WTC11 (cell line): Measurements from ENCODE around the gene TTC7B. TPM values are rescaled to one million over a fixed set of nuclear protein-coding genes. Genes with fewer than 3 reads are reported as not detected.

ENCODE experiments used
- ATAC-seq: fragments of 200-7000 bp; cut with Tn5 transposase; 2 replicates; pipeline ENCODE4 v1.10.0; 2021; ENCODE audit warnings: mild to moderate bottlenecking, moderate library complexity
- CTCF ChIA-PET: fragments of 300-600 bp; sonication (Branson Sonifier 250); formaldehyde crosslinking; loops from one replicate; lab custom pipeline; 2021; ENCODE audit warnings: antibody characterized with exemption; lab: Charles Lee
- POLR2A ChIA-PET: fragments of 350-600 bp; sonication (Branson Sonifier 250); formaldehyde crosslinking; loops from one replicate; lab custom pipeline; 2021; ENCODE audit warnings: antibody characterized with exemption; lab: Charles Lee
- DNase-seq: peaks from one replicate; pipeline ENCODE4 v3.0.0; 2021; ENCODE audit warnings: low spot score
- H3K27ac Mint-ChIP-seq: 2 replicates; pipeline ENCODE4 v1.8.0; 2021; ENCODE audit warnings: mixed read lengths
- H3K27me3 Mint-ChIP-seq: 2 replicates; pipeline ENCODE4 v1.8.0; 2021; ENCODE audit warnings: low read depth, mild to moderate bottlenecking, moderate library complexity, mixed read lengths
- H3K36me3 Mint-ChIP-seq: 2 replicates; pipeline ENCODE4 v1.8.0; 2021; ENCODE audit warnings: mixed read lengths
- H3K4me1 Mint-ChIP-seq: 2 replicates; pipeline ENCODE4 v1.8.0; 2022; ENCODE audit warnings: mixed read lengths
- H3K4me3 Mint-ChIP-seq: 2 replicates; pipeline ENCODE4 v1.8.0; 2021; ENCODE audit warnings: mild to moderate bottlenecking, moderate library complexity, mixed read lengths
- H3K9me3 Mint-ChIP-seq: 2 replicates; pipeline ENCODE4 v1.8.0; 2021; ENCODE audit warnings: mixed read lengths
- AR ChIP-seq: fragments of 250-450 bp; sonication (Bioruptor Pico); IDR thresholded peaks from 2 replicates; pipeline ENCODE4 v1.9.0; 2021; ENCODE audit warnings: mild to moderate bottlenecking
- CBFB ChIP-seq: sonication (generic); formaldehyde crosslinking; IDR thresholded peaks from 2 replicates; pipeline ENCODE4 v1.8.1; 2022; ENCODE audit warnings: mild to moderate bottlenecking, low read depth, missing genetic modification reagents
- EMX1 ChIP-seq: fragments of 250-450 bp; sonication (Bioruptor Pico); IDR thresholded peaks from 2 replicates; pipeline ENCODE4 v1.8.0; 2021; ENCODE audit warnings: mild to moderate bottlenecking
- ERG ChIP-seq: fragments of 250-450 bp; sonication (Bioruptor Pico); IDR thresholded peaks from 2 replicates; pipeline ENCODE4 v1.8.0; 2021; ENCODE audit warnings: mild to moderate bottlenecking
- ESRRA ChIP-seq: sonication (generic); formaldehyde crosslinking; IDR thresholded peaks from 2 replicates; pipeline ENCODE4 v1.8.1; 2022; ENCODE audit warnings: mild to moderate bottlenecking, missing genetic modification reagents, borderline replicate concordance
- IRF1 ChIP-seq: sonication (generic); formaldehyde crosslinking; IDR thresholded peaks from 2 replicates; pipeline ENCODE4 v1.8.0; 2023; ENCODE audit warnings: missing genetic modification reagents
- KAT7 ChIP-seq: sonication (generic); formaldehyde crosslinking; IDR thresholded peaks from 2 replicates; pipeline ENCODE4 v1.8.1; 2023; ENCODE audit warnings: missing genetic modification reagents, mild to moderate bottlenecking, borderline replicate concordance
- MYBL2 ChIP-seq: sonication (generic); formaldehyde crosslinking; IDR thresholded peaks from 2 replicates; pipeline ENCODE4 v1.8.1; 2023; ENCODE audit warnings: mild to moderate bottlenecking, moderate library complexity, missing genetic modification reagents
- NFATC4 ChIP-seq: fragments of 250-450 bp; sonication (Bioruptor Pico); IDR thresholded peaks from 2 replicates; pipeline ENCODE4 v1.9.0; 2021; ENCODE audit warnings: mild to moderate bottlenecking
- NR2C2 ChIP-seq: sonication (generic); formaldehyde crosslinking; IDR thresholded peaks from 2 replicates; pipeline ENCODE4 v1.8.0; 2022; ENCODE audit warnings: mild to moderate bottlenecking, missing genetic modification reagents
- TEAD4 ChIP-seq: sonication (generic); formaldehyde crosslinking; IDR thresholded peaks from 2 replicates; pipeline ENCODE4 v1.8.0; 2022; ENCODE audit warnings: mild to moderate bottlenecking, missing genetic modification reagents
- USF2 ChIP-seq: sonication (generic); formaldehyde crosslinking; IDR thresholded peaks from 2 replicates; pipeline ENCODE4 v1.8.1; 2023; ENCODE audit warnings: mild to moderate bottlenecking, missing genetic modification reagents, moderate library complexity
- ZBTB43 ChIP-seq: sonication (generic); formaldehyde crosslinking; IDR thresholded peaks from 2 replicates; pipeline ENCODE4 v1.8.1; 2023; ENCODE audit warnings: mild to moderate bottlenecking, missing genetic modification reagents
- ZNF138 ChIP-seq: sonication (generic); formaldehyde crosslinking; conservative IDR thresholded peaks from 2 replicates; pipeline ENCODE4 v1.8.1; 2022; ENCODE audit warnings: mild to moderate bottlenecking, moderate library complexity, missing genetic modification reagents
- ZNF281 ChIP-seq: sonication (generic); formaldehyde crosslinking; IDR thresholded peaks from 2 replicates; pipeline ENCODE4 v1.8.0; 2023; ENCODE audit warnings: mild to moderate bottlenecking, missing genetic modification reagents
- ZNF396 ChIP-seq: fragments of 250-450 bp; sonication (Bioruptor Pico); IDR thresholded peaks from 2 replicates; pipeline ENCODE4 v1.8.0; 2021; ENCODE audit warnings: mild to moderate bottlenecking, moderate library complexity, borderline replicate concordance
- ZNF423 ChIP-seq: fragments of 250-450 bp; sonication (Bioruptor Pico); IDR thresholded peaks from 2 replicates; pipeline ENCODE4 v2.1.2; 2022; ENCODE audit warnings: mild to moderate bottlenecking, moderate library complexity
- ZSCAN18 ChIP-seq: fragments of 250-450 bp; sonication (Bioruptor Pico); IDR thresholded peaks from 2 replicates; pipeline ENCODE4 v2.1.2; 2022; ENCODE audit warnings: mild to moderate bottlenecking, moderate library complexity
- total RNA-seq: library from RNA; stranded (reverse); gene quantifications from 3 replicates; pipeline ENCODE4 v1.2.3, GENCODE V29; 2021

The TTC7B gene
- total RNA-seq, 1 experiment from 2014 or later, result 27.6 TPM

GRCh38 chr14:90606434-90606833 is 209.8 kb downstream of the TTC7B start:
- TF ChIP-seq EMX1 (no peak), ZNF281 (CRISPR knock-in tag) (no peak), NFATC4 (CRISPR knock-in tag) (no peak), TEAD4 (CRISPR knock-in tag) (no peak), ZNF396 (CRISPR knock-in tag) (no peak), ZSCAN18 (no peak), KAT7 (no peak), ESRRA (CRISPR knock-in tag) (no peak), MYBL2 (no peak), CBFB (CRISPR knock-in tag) (no peak), AR (CRISPR knock-in tag) (no peak), ERG (CRISPR knock-in tag) (no peak)
- no peak for ATAC-seq
- CTCF ChIA-PET, result interaction anchor here (1.2 kb wide), 1 partner anchor 152 kb away, joined by 4 read pairs; no protein-coding TSS in a partner anchor
- Mint-ChIP-seq H3K27me3 (no peaks in the 10 kb centered on the region), H3K36me3 (no peaks in the 10 kb centered on the region), H3K4me3 (no peak overlapping the region), H3K4me1 (peaks cover 61% of the 10 kb centered on the region), H3K9me3 (no peaks in the 10 kb centered on the region), H3K27ac (peak overlapping the region; percentile 69; the same call in 1 of the 2 replicates)
- no peak for DNase-seq
- POLR2A ChIA-PET, result no interaction called here

- Mint-ChIP-seq H3K9me3 (no peaks in the 10 kb centered on the region), H3K27ac (peak overlapping the region; percentile 87), H3K4me3 (peak overlapping the region; percentile 18), H3K27me3 (no peaks in the 10 kb centered on the region), H3K4me1 (peaks cover 69% of the 10 kb centered on the region), H3K36me3 (no peaks in the 10 kb centered on the region)
- TF ChIP-seq ZNF423 (CRISPR knock-in tag) (peak; percentile 90), ZNF138 (CRISPR knock-in tag) (no peak)
- DNase-seq (peak; percentile 46), ATAC-seq (peak; percentile 48; the same call in 1 of the 2 replicates)
- CTCF ChIA-PET, result interaction anchor here (1.2 to 1.4 kb wide), 2 partner anchors 92 to 153 kb away, joined by 4 to 7 read pairs; no protein-coding TSS in a partner anchor
- POLR2A ChIA-PET, result no interaction called here
Observed at GRCh38 chr14:90605430-90605829, 210.8 kb downstream of the TTC7B start.

GRCh38 chr14:90604356-90604755 is 211.9 kb downstream of the TTC7B start:
- ChIA-PET CTCF (no interaction called here), POLR2A (no interaction called here)
- Mint-ChIP-seq H3K9me3 (no peaks in the 10 kb centered on the region), H3K4me1 (peaks cover 79% of the 10 kb centered on the region), H3K4me3 (no peak overlapping the region), H3K36me3 (no peaks in the 10 kb centered on the region), H3K27me3 (no peaks in the 10 kb centered on the region), H3K27ac (peak overlapping the region; percentile 87)
- no peak for TF ChIP-seq USF2
- no peak for TF ChIP-seq NR2C2 (CRISPR knock-in tag)
- TF ChIP-seq TEAD4 (CRISPR knock-in tag), result no peak
- no peak for TF ChIP-seq IRF1 (CRISPR knock-in tag)
- no peak for TF ChIP-seq ZBTB43 (CRISPR knock-in tag)
- ATAC-seq (no peak), DNase-seq (no peak)
